ENCODE data around the gene QRICH2. TPM values are rescaled to one million over a fixed set of nuclear protein-coding genes. Genes with fewer than 3 reads are reported as not detected.
"Not testable (repeated sequence)": the region's sequence is repeated elsewhere in the genome, so short reads cannot be mapped to it uniquely, and the experiment has no call there.

The QRICH2 gene
- polyA plus RNA-seq, 1 experiment: 3.4 TPM

DNA sequence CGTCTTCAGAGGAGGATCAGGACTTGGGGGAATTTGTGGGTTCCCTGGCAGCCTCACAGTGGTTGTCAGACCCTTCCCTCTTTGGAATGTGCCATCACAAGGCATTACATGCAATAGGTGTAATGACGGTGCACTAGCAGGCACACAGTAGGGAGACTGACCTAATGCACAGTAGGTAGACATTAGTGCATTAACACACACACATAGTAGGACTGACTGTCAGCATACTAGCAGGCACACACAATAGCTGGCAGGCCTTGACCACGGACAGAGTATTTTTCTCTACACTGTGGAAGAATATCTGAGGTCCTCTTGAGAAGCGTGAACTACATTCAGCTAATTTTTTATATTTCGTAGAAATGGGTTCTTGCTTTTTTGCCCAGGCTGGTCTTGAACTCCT is 53.8 kb downstream of the QRICH2 start:
- TF ChIP-seq, protein P1, sequence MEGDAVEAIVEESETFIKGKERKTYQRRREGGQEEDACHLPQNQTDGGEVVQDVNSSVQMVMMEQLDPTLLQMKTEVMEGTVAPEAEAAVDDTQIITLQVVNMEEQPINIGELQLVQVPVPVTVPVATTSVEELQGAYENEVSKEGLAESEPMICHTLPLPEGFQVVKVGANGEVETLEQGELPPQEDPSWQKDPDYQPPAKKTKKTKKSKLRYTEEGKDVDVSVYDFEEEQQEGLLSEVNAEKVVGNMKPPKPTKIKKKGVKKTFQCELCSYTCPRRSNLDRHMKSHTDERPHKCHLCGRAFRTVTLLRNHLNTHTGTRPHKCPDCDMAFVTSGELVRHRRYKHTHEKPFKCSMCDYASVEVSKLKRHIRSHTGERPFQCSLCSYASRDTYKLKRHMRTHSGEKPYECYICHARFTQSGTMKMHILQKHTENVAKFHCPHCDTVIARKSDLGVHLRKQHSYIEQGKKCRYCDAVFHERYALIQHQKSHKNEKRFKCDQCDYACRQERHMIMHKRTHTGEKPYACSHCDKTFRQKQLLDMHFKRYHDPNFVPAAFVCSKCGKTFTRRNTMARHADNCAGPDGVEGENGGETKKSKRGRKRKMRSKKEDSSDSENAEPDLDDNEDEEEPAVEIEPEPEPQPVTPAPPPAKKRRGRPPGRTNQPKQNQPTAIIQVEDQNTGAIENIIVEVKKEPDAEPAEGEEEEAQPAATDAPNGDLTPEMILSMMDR (IDR thresholded peaks at IDR 0.05; ENCODE audit: insufficient read depth, low read depth, low read length): no peak
- H3K4me3 ChIP-seq (ENCODE audit: low read depth, low read length): no peak overlapping the region
- H3K36me3 ChIP-seq (ENCODE audit: control insufficient read depth, insufficient read depth, low read length): no peaks in the 10 kb centered on the region
- no peak for DNase-seq (ENCODE audit: low read depth)
- POLR2A ChIA-PET: interaction anchor here (0.6 kb wide), 1 partner anchor 11 kb away, joined by 6 read pairs; the partner anchor contains the start of gene UBALD2
- no peaks in the 10 kb centered on the region for H3K27me3 ChIP-seq (ENCODE audit: control insufficient read depth, insufficient read depth, low read length)
- CTCF ChIA-PET: interaction anchor here (1.6 to 2.1 kb wide), 2 partner anchors 11 to 25 kb away, joined by 7 to 8 read pairs; partner anchors contain the start of gene UBALD2

- no peaks in the 10 kb centered on the region for H3K36me3 ChIP-seq (ENCODE audit: control insufficient read depth, insufficient read depth, low read length)
- TF ChIP-seq, protein P1 (IDR thresholded peaks at IDR 0.05; ENCODE audit: insufficient read depth, low read depth, low read length): no peak
- H3K27me3 ChIP-seq (ENCODE audit: control insufficient read depth, insufficient read depth, low read length): no peaks in the 10 kb centered on the region
- no peak overlapping the region for H3K4me3 ChIP-seq (ENCODE audit: low read depth, low read length)
- DNase-seq (ENCODE audit: low read depth): no peak
- CTCF ChIA-PET: interaction anchor here (1.1 to 2.1 kb wide), 3 partner anchors 11 to 137 kb away, joined by 3 to 8 read pairs (median 7); partner anchors contain the start of gene UBALD2
- POLR2A ChIA-PET: no interaction called here
Measured at GRCh38 chr17:76253841-76254240, 54.2 kb downstream of the QRICH2 start.

GRCh38 chr17:76252967-76253766 is 54.9 kb downstream of the QRICH2 start:
- H3K36me3 ChIP-seq (ENCODE audit: control insufficient read depth, insufficient read depth, low read length); H3K4me3 ChIP-seq (ENCODE audit: low read depth, low read length); POLR2A ChIA-PET; DNase-seq (ENCODE audit: low read depth); H3K27me3 ChIP-seq (ENCODE audit: control insufficient read depth, insufficient read depth, low read length): not testable (repeated sequence)
- CTCF ChIA-PET: interaction anchor here (1.1 to 2.1 kb wide), 3 partner anchors 12 to 137 kb away, joined by 3 to 8 read pairs (median 3); partner anchors contain the start of gene UBALD2

DNA sequence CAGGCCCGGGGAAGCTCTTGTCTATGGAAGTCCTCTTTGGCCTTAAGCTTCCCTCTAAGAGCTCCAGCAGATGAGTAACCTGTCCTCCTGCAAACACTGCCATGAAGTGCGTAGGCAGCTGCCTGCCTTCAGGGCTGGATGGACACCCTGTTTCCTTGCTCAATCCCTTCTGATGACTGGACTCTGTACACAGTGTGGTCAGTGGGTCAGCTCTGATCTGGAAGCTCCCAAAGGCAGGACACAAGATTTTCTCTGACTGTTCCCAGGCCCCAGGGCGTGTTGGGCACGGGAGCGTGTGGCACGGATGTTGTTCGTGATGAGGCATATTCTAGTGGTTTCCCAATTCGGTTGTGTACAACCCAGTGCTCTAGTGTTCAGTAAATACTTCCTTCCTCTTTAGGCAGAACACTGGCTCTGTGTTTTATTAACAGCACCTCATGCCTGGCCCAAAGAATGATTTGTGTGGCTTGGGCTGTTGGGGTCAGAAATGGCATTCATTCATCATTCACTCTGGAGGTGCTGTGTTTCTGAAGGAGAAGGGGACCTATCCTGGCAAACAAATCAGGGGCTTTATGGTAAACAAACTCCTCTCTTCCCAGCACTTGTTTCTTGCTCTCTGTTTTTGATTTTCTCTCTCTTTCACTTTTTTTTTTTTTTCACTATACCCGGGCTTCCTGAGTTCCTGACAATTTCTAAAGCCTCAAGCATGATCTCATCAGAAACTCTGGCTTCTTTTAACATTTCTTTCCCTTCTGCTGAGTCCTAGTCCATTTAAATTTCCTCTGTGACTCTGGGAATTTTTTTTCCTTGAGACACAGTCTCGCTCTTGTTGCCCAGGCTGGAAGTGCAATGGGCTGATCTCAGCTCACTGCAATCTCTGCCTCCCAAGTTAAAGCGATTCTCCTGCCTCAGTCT is 55.8 kb downstream of the QRICH2 start:
- TF ChIP-seq, protein P1 (IDR thresholded peaks at IDR 0.05; ENCODE audit: insufficient read depth, low read depth, low read length): no peak
- peak; percentile 97 for DNase-seq (ENCODE audit: low read depth)
- H3K27me3 ChIP-seq (ENCODE audit: control insufficient read depth, insufficient read depth, low read length): no peaks in the 10 kb centered on the region
- no peak overlapping the region for H3K4me3 ChIP-seq (ENCODE audit: low read depth, low read length)
- CTCF ChIA-PET: interaction anchor here (0.8 to 1.1 kb wide), 3 partner anchors 9 to 70 kb away, joined by 3 read pairs; partner anchors contain the start of gene UBALD2
- no peaks in the 10 kb centered on the region for H3K36me3 ChIP-seq (ENCODE audit: control insufficient read depth, insufficient read depth, low read length)
- POLR2A ChIA-PET: interaction anchor here (0.6 kb wide), 1 partner anchor 60 kb away, joined by 16 read pairs; no protein-coding TSS in a partner anchor

- CTCF ChIA-PET: interaction anchor here (0.8 to 1.3 kb wide), 4 partner anchors 10 to 130 kb away, joined by 3 read pairs; partner anchors contain the start of gene UBALD2
- H3K36me3 ChIP-seq (ENCODE audit: control insufficient read depth, insufficient read depth, low read length): no peaks in the 10 kb centered on the region
- H3K4me3 ChIP-seq (ENCODE audit: low read depth, low read length): no peak overlapping the region
- no peaks in the 10 kb centered on the region for H3K27me3 ChIP-seq (ENCODE audit: control insufficient read depth, insufficient read depth, low read length)
- DNase-seq (ENCODE audit: low read depth): no peak
- TF ChIP-seq, protein P1 (IDR thresholded peaks at IDR 0.05; ENCODE audit: insufficient read depth, low read depth, low read length): no peak
- POLR2A ChIA-PET: interaction anchor here (0.6 kb wide), 1 partner anchor 59 kb away, joined by 16 read pairs; no protein-coding TSS in a partner anchor
Measured at GRCh38 chr17:76251478-76252039, 56.5 kb downstream of the QRICH2 start.
